ENCODE measurements around the gene COL4A2.

The COL4A2 gene

GRCh38 chr13:110316196-110316595 lies 9.1 kb downstream of the COL4A2 start:
- Histone ChIP-seq H3K36me3 (replicated peaks; ENCODE audit: insufficient read depth, low read length) (no peaks in the 10 kb centered on the region), H3F3A (ENCODE audit: insufficient read depth, low read length) (no peaks in the 10 kb centered on the region), H3K4me3 (ENCODE audit: low read length) (no peak overlapping the region), H2AFZ (ENCODE audit: low read length) (no peak overlapping the region), H3K79me2 (ENCODE audit: low read length) (no peaks in the 10 kb centered on the region), H3K27ac (ENCODE audit: low read length) (no peak overlapping the region), H4K20me1 (ENCODE audit: insufficient read depth, low read length) (no peaks in the 10 kb centered on the region), H3K9me2 (replicated peaks; ENCODE audit: insufficient read depth, low read length) (no peaks in the 10 kb centered on the region), H3K9me3 (replicated peaks; ENCODE audit: insufficient read depth, low read length) (no peaks in the 10 kb centered on the region), H3K4me1 (ENCODE audit: low read length) (no peaks in the 10 kb centered on the region), H3K27me3 (replicated peaks; ENCODE audit: insufficient read depth, low read length) (no peaks in the 10 kb centered on the region), H3K9ac (ENCODE audit: low read length) (no peak overlapping the region), H3K4me2 (ENCODE audit: low read depth, low read length) (no peak overlapping the region)
- DNase-seq: no peak
- TF ChIP-seq CTCF (IDR thresholded peaks at IDR 0.05; ENCODE audit: low read length) (no peak), EZH2phosphoT487 (IDR thresholded peaks at IDR 0.05; ENCODE audit: low read length) (no peak), EZH2 (optimal IDR thresholded peaks at IDR 0.05; ENCODE audit: low read depth, low read length) (no peak)

GRCh38 chr13:110317093-110317492 lies 10.0 kb downstream of the COL4A2 start:
- Histone ChIP-seq H3F3A (ENCODE audit: insufficient read depth, low read length) (no peaks in the 10 kb centered on the region), H3K9me3 (replicated peaks; ENCODE audit: insufficient read depth, low read length) (no peaks in the 10 kb centered on the region), H3K9ac (ENCODE audit: low read length) (no peak overlapping the region), H3K79me2 (ENCODE audit: low read length) (no peaks in the 10 kb centered on the region), H3K27ac (ENCODE audit: low read length) (no peak overlapping the region), H3K4me2 (ENCODE audit: low read depth, low read length) (no peak overlapping the region), H3K36me3 (replicated peaks; ENCODE audit: insufficient read depth, low read length) (no peaks in the 10 kb centered on the region), H2AFZ (ENCODE audit: low read length) (no peak overlapping the region), H3K4me1 (ENCODE audit: low read length) (no peaks in the 10 kb centered on the region), H3K27me3 (replicated peaks; ENCODE audit: insufficient read depth, low read length) (no peaks in the 10 kb centered on the region), H3K4me3 (ENCODE audit: low read length) (no peak overlapping the region), H3K9me2 (replicated peaks; ENCODE audit: insufficient read depth, low read length) (no peaks in the 10 kb centered on the region), H4K20me1 (ENCODE audit: insufficient read depth, low read length) (no peaks in the 10 kb centered on the region)
- no peak for DNase-seq
- TF ChIP-seq EZH2 (optimal IDR thresholded peaks at IDR 0.05; ENCODE audit: low read depth, low read length): no peak
- TF ChIP-seq EZH2phosphoT487 (IDR thresholded peaks at IDR 0.05; ENCODE audit: low read length): no peak
- no peak for TF ChIP-seq CTCF (IDR thresholded peaks at IDR 0.05; ENCODE audit: low read length)

GRCh38 chr13:110317496-110318195 lies 10.6 kb downstream of the COL4A2 start:
- Histone ChIP-seq H4K20me1 (ENCODE audit: insufficient read depth, low read length) (no peaks in the 10 kb centered on the region), H3K36me3 (replicated peaks; ENCODE audit: insufficient read depth, low read length) (no peaks in the 10 kb centered on the region), H3K4me2 (ENCODE audit: low read depth, low read length) (no peak overlapping the region), H3K27ac (ENCODE audit: low read length) (no peak overlapping the region), H3K4me1 (ENCODE audit: low read length) (no peaks in the 10 kb centered on the region), H3F3A (ENCODE audit: insufficient read depth, low read length) (no peaks in the 10 kb centered on the region), H3K4me3 (ENCODE audit: low read length) (no peak overlapping the region), H3K9ac (ENCODE audit: low read length) (no peak overlapping the region), H3K9me2 (replicated peaks; ENCODE audit: insufficient read depth, low read length) (no peaks in the 10 kb centered on the region), H3K79me2 (ENCODE audit: low read length) (no peaks in the 10 kb centered on the region), H3K27me3 (replicated peaks; ENCODE audit: insufficient read depth, low read length) (no peaks in the 10 kb centered on the region), H3K9me3 (replicated peaks; ENCODE audit: insufficient read depth, low read length) (no peaks in the 10 kb centered on the region), H2AFZ (ENCODE audit: low read length) (no peak overlapping the region)
- no peak for DNase-seq
- TF ChIP-seq EZH2phosphoT487 (IDR thresholded peaks at IDR 0.05; ENCODE audit: low read length): no peak
- no peak for TF ChIP-seq CTCF (IDR thresholded peaks at IDR 0.05; ENCODE audit: low read length)
- TF ChIP-seq EZH2 (optimal IDR thresholded peaks at IDR 0.05; ENCODE audit: low read depth, low read length): no peak

Data from MM.1S (cell line).